HUES6 (cell line): Measurements from ENCODE around the gene SKAP1.

ENCODE experiments used
- H3K27ac ChIP-seq: 2 replicates; pipeline ENCODE4 v1.7.0; 2013; ENCODE audit warnings: low read depth, mild to moderate bottlenecking, low read length, inconsistent platforms
- H3K27me3 ChIP-seq: 2 replicates; pipeline ENCODE4 v1.6.1; 2013; ENCODE audit warnings: low read length; ENCODE audit not compliant: control insufficient read depth, insufficient read depth
- H3K36me3 ChIP-seq: 2 replicates; pipeline ENCODE4 v1.6.1; 2013; ENCODE audit warnings: low read length; ENCODE audit not compliant: control insufficient read depth, insufficient read depth
- H3K4me1 ChIP-seq: 2 replicates; pipeline ENCODE4 v1.6.1; 2013; ENCODE audit warnings: low read length; ENCODE audit not compliant: control insufficient read depth, insufficient read depth
- H3K4me3 ChIP-seq: 2 replicates; pipeline ENCODE4 v1.5.1; 2013; ENCODE audit warnings: low read depth, low read length
- H3K9ac ChIP-seq: one replicate; pipeline ENCODE4 v1.6.1; 2013; ENCODE audit warnings: mild to moderate bottlenecking, low read length
- H3K9me3 ChIP-seq: 2 replicates; pipeline ENCODE4 v1.6.1; 2013; ENCODE audit warnings: low read depth, low read length; ENCODE audit not compliant: control insufficient read depth, insufficient read depth

Gene SKAP1

GRCh38 chr17:48134912-48135480, 295.0 kb downstream of the SKAP1 start:
- Histone ChIP-seq H3K9ac (no peak overlapping the region), H3K27me3 (no peaks in the 10 kb centered on the region), H3K27ac (no peak overlapping the region), H3K9me3 (no peaks in the 10 kb centered on the region), H3K4me1 (peaks cover 6% of the 10 kb centered on the region), H3K36me3 (no peaks in the 10 kb centered on the region), H3K4me3 (no peak overlapping the region)

GRCh38 chr17:48132385-48132784, 297.6 kb downstream of the SKAP1 start:
- Histone ChIP-seq H3K36me3 (no peaks in the 10 kb centered on the region), H3K9me3 (no peaks in the 10 kb centered on the region), H3K4me1 (peaks cover 9% of the 10 kb centered on the region), H3K27me3 (no peaks in the 10 kb centered on the region), H3K4me3 (no peak overlapping the region), H3K27ac (no peak overlapping the region), H3K9ac (no peak overlapping the region)

GRCh38 chr17:48131216-48131824, 298.7 kb downstream of the SKAP1 start:
- H3K27ac ChIP-seq: no peak overlapping the region

GRCh38 chr17:48129981-48130380, 300.0 kb downstream of the SKAP1 start:
- H3K9me3 ChIP-seq: no peaks in the 10 kb centered on the region
- H3K27me3 ChIP-seq: no peaks in the 10 kb centered on the region
- peaks cover 11% of the 10 kb centered on the region for H3K4me1 ChIP-seq
- no peak overlapping the region for H3K27ac ChIP-seq
- no peak overlapping the region for H3K4me3 ChIP-seq
- H3K9ac ChIP-seq: no peak overlapping the region
- H3K36me3 ChIP-seq: no peaks in the 10 kb centered on the region

More at GRCh38 chr17:48131216-48131824, 298.7 kb downstream of the SKAP1 start:
- H3K4me1 ChIP-seq: peaks cover 11% of the 10 kb centered on the region
- H3K4me3 ChIP-seq: no peak overlapping the region
- H3K9ac ChIP-seq: no peak overlapping the region
- no peaks in the 10 kb centered on the region for H3K36me3 ChIP-seq
- H3K27me3 ChIP-seq: no peaks in the 10 kb centered on the region
- no peaks in the 10 kb centered on the region for H3K9me3 ChIP-seq

GRCh38 chr17:48128400-48128799, 301.6 kb downstream of the SKAP1 start:
- H3K4me1 ChIP-seq: peaks cover 11% of the 10 kb centered on the region
- no peaks in the 10 kb centered on the region for H3K27me3 ChIP-seq
- H3K9me3 ChIP-seq: no peaks in the 10 kb centered on the region

GRCh38 chr17:48127371-48128051, 302.5 kb downstream of the SKAP1 start:
- Histone ChIP-seq H3K9me3 (no peaks in the 10 kb centered on the region), H3K4me3 (no peak overlapping the region), H3K9ac (no peak overlapping the region), H3K27ac (no peak overlapping the region), H3K4me1 (peaks cover 11% of the 10 kb centered on the region), H3K36me3 (peaks cover 3% of the 10 kb centered on the region; the same call in 1 of the 2 replicates), H3K27me3 (no peaks in the 10 kb centered on the region)

More at GRCh38 chr17:48128400-48128799, 301.6 kb downstream of the SKAP1 start:
- Histone ChIP-seq H3K27ac (no peak overlapping the region), H3K4me3 (no peak overlapping the region), H3K9ac (no peak overlapping the region), H3K36me3 (no peaks in the 10 kb centered on the region)

GRCh38 chr17:48126532-48126850, 303.5 kb downstream of the SKAP1 start:
- no peak overlapping the region for H3K27ac ChIP-seq

GRCh38 chr17:48125829-48126531, 304.0 kb downstream of the SKAP1 start:
- no peak overlapping the region for H3K4me3 ChIP-seq
- H3K27me3 ChIP-seq: no peaks in the 10 kb centered on the region
- H3K4me1 ChIP-seq: peaks cover 11% of the 10 kb centered on the region
- H3K27ac ChIP-seq: no peak overlapping the region
- no peak overlapping the region for H3K9ac ChIP-seq
- peaks cover 18% of the 10 kb centered on the region for H3K36me3 ChIP-seq
- H3K9me3 ChIP-seq: no peaks in the 10 kb centered on the region

More at GRCh38 chr17:48126532-48126850, 303.5 kb downstream of the SKAP1 start:
- no peaks in the 10 kb centered on the region for H3K9me3 ChIP-seq
- H3K27me3 ChIP-seq: no peaks in the 10 kb centered on the region
- peaks cover 11% of the 10 kb centered on the region for H3K4me1 ChIP-seq
- H3K9ac ChIP-seq: no peak overlapping the region
- peaks cover 13% of the 10 kb centered on the region for H3K36me3 ChIP-seq
- H3K4me3 ChIP-seq: no peak overlapping the region

- H3K4me1 ChIP-seq: peaks cover 3% of the 10 kb centered on the region; the same call in 1 of the 2 replicates
- no peaks in the 10 kb centered on the region for H3K27me3 ChIP-seq
- H3K9ac ChIP-seq: no peak overlapping the region
- H3K9me3 ChIP-seq: no peaks in the 10 kb centered on the region
- peaks cover 29% of the 10 kb centered on the region for H3K36me3 ChIP-seq
- H3K27ac ChIP-seq: no peak overlapping the region
- no peak overlapping the region for H3K4me3 ChIP-seq
These were observed 306.1 kb downstream of the SKAP1 start for GRCh38 chr17:48123776-48124388.

- Histone ChIP-seq H3K9me3 (no peaks in the 10 kb centered on the region), H3K4me3 (no peak overlapping the region), H3K36me3 (peaks cover 37% of the 10 kb centered on the region), H3K9ac (no peak overlapping the region), H3K27ac (no peak overlapping the region), H3K4me1 (peaks cover 3% of the 10 kb centered on the region; the same call in 1 of the 2 replicates), H3K27me3 (no peaks in the 10 kb centered on the region)
These were observed 306.9 kb downstream of the SKAP1 start for GRCh38 chr17:48123111-48123510.
